ENCODE data around the gene NAGPA.
"Not testable (repeated sequence)": the region's sequence is repeated elsewhere in the genome, so short reads cannot be mapped to it uniquely, and the experiment has no call there.

Gene NAGPA, protein sequence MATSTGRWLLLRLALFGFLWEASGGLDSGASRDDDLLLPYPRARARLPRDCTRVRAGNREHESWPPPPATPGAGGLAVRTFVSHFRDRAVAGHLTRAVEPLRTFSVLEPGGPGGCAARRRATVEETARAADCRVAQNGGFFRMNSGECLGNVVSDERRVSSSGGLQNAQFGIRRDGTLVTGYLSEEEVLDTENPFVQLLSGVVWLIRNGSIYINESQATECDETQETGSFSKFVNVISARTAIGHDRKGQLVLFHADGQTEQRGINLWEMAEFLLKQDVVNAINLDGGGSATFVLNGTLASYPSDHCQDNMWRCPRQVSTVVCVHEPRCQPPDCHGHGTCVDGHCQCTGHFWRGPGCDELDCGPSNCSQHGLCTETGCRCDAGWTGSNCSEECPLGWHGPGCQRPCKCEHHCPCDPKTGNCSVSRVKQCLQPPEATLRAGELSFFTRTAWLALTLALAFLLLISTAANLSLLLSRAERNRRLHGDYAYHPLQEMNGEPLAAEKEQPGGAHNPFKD

GRCh38 chr16:5033256-5034166 lies at the start of gene NAGPA:
NAGPA (minus strand) TSS chr16:5033935; CDS start chr16:5033914, 21 bp downstream.
- DNase-seq (ENCODE audit: low read depth), result peak; percentile 74

DNA sequence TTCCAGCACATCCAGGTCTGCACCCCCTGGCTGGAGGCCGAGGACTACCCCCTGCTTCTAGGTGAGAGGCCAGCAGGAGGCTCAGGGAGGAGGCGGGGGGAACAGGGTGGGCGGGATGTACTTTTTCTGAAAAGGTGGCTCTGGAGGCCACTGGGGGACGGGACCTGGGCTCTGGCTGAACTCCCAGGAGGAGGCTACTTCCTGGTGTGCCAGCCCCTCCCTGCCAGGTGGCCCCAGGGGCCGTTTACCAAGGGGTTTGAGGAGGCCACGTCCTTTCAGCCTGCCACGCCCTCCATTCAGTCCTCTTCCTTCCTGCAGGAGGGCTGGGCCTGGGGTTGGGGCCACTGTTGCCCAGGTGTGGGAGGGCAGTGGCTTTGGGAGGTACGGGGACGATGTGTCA lies 47.3 kb upstream of the NAGPA start:
- DNase-seq (ENCODE audit: low read depth), result not testable (repeated sequence)

GRCh38 chr16:5080461-5080860 lies 46.7 kb upstream of the NAGPA start:
- DNase-seq (ENCODE audit: low read depth), result not testable (repeated sequence)

GRCh38 chr16:5078626-5079025 lies 44.9 kb upstream of the NAGPA start:
- no peak for DNase-seq (ENCODE audit: low read depth)

- DNase-seq (ENCODE audit: low read depth), result no peak
These were observed 43.6 kb upstream of the NAGPA start for GRCh38 chr16:5077304-5077703.

DNA sequence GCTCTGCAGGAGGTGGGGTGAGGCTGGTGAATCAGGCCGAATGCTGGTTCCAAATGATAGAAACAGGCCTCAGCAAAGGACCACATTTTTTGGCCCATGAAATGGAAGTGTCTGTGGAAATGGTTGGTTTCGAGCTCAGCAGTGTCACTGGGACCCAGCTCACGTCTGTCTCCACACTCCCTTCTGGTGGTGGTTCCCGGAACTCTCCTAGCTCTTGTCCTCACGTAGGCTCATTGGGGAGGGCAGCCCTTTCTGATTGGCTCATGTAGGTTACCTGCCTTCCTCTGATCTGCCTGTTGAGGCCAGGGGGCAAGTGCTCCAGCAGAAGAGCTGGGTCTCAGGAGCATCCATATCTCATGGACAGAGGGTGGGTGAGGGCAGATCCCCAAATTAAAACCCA lies 41.9 kb upstream of the NAGPA start:
- no peak for DNase-seq (ENCODE audit: low read depth)

DNA sequence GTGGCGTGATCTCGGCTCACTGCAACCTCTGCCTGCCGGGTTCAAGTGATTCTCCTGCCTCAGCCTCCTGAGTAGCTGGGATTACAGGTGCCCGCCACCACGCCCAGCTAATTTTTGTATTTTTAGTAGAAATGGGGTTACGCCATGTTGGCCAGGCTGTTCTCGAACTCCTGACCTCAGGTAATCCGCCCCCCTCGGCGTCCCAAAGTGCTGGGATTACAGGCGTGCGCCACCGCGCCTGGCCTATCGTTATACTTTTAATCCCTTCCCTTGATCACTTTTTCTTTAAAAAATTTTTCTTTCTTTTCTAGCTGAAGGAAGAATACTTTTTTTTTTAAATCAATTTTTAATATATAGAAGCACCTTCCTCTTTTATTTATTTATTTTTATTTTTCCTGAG lies 40.0 kb upstream of the NAGPA start:
- not testable (repeated sequence) for DNase-seq (ENCODE audit: low read depth)

DNA sequence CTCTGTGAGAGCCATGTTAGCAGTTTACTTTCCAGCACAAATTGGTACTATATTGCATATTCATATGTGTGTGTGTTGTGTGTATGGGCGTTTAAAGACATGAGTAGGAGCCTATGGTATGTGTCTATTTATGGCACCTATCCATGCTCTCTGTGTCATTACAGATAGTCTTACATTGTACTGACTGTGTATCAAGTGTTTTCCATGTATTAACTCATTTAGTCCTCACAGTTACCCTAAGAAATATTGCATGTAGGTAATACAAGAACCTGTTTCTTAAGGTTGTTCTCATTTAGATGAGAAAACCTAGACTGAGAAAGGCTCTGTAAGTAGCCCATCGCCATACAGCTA lies 39.5 kb upstream of the NAGPA start:
- DNase-seq (ENCODE audit: low read depth), result no peak

GRCh38 chr16:5072334-5073278 lies 38.9 kb upstream of the NAGPA start:
- DNase-seq (ENCODE audit: low read depth), result no peak

DNA sequence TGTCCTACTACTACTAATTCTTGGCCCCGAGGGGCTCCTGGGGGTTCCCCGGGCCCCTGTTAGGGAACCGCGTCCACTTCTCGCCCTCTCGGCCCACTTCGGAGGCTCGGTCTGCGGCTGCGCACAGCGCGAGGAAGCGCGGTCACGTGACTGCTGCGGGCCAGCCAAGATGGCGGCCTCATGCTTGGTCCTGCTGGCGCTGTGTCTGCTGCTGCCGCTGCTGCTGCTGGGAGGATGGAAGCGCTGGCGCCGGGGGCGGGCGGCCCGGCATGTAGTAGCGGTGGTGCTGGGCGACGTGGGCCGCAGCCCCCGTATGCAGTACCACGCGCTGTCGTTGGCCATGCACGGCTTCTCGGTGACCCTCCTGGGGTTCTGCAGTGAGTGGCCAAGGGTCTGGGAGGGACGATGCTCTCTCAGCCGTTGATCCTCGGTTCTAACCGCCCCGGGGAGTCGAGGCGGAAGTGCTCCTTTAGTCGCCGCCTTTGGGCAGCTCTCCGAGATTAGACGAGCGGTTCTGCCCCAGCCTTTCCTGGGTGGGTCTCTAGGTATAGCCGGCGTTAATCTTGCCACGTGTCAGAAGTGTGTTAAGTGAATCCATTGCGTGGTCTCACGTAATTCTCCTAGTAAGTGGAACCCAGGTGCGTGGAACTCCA lies 38.1 kb upstream of the NAGPA start, which contains the start of gene ALG1:
TSS of gene ALG1 (plus strand) at position 163 of the 653 bp plus-strand sequence. CDS start at position 170, 7 bp downstream.
- peak; percentile 85 for DNase-seq (ENCODE audit: low read depth)

DNA sequence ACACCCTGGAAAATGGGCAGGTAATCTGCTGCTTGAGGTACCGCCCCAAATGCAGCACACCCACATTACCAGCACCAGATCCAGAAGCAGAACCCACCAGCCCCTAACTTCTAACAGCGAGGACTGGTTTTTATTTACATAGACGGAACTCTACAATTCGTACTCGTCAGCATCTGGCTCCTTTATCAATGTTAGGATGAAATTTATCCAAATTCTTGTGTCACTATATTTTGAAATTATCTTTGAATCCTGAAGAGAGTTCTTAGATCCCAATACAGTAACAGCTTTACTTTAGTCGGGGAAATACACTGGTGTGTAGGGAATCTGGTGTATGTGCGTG lies 37.6 kb upstream of the NAGPA start:
- DNase-seq (ENCODE audit: low read depth), result no peak

- DNase-seq (ENCODE audit: low read depth), result no peak
These were observed 36.9 kb upstream of the NAGPA start for GRCh38 chr16:5070431-5071186.

DNA sequence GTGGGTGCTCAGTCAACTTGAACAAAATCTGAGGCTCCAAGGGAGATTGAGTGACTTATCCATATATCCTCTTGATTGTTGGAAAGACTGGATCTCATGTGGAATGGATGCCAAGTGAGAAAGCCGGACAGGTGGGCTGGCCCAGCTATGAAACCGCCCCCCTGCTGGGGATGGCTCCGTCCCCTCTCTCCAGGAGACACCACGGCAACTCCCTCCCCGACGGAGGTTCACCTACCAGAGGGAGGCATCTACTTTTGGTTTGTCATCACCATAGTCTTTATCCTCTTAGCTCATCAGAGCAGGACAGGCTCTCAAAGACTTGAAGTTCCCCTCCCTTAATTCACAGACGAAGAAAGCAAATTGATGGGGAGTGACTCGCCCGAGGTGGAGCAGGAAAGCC lies 36.1 kb upstream of the NAGPA start:
- no peak for DNase-seq (ENCODE audit: low read depth)

- no peak for DNase-seq (ENCODE audit: low read depth)
These were observed 35.3 kb upstream of the NAGPA start for GRCh38 chr16:5069048-5069447.

DNA sequence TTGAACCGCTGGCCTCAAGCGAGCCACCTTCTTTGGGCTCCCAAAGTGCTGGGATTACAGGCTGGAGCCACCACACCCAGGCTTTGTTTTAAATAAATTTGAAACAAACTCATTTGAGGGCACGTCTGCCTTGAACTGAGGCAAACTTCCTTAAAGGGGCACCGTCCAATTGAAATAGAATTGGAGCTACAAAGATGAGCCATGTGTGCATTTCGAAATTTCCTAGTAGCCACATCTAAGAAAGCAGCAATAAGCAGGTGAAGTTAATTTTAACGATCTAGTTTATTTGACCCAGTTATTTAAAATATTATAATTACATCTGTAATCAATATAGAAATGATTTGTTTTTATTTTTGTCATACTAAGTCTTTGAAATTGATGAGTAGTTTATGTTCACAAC lies 32.8 kb upstream of the NAGPA start:
- DNase-seq (ENCODE audit: low read depth), result no peak

GRCh38 chr16:5065813-5066212 lies 32.1 kb upstream of the NAGPA start, which contains the start of gene C16orf89:
C16orf89 (minus strand) TSS chr16:5065956; CDS start chr16:5065908, 48 bp downstream.
- DNase-seq (ENCODE audit: low read depth), result no peak

GRCh38 chr16:5065326-5065725 lies 31.6 kb upstream of the NAGPA start:
- no peak for DNase-seq (ENCODE audit: low read depth)

DNA sequence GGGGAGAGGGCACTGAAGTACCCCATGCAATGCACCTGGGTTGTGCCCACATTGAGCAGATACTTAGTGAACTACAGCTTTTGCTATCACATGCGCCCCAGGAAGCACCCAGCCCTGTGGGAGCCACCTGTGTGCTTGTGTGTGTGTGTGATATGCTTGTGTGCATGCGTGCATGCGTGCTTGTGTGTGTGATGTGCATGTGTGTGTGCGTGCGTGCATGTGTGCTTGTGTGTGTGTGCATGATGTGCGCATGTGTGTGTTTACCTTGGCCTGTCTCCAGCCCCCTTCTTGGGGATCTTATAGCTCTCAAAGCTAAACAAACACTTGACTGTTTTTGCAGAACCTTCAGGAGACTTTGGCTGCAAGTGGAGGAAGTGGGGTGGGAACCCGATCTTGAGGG lies 31.2 kb upstream of the NAGPA start:
- no peak for DNase-seq (ENCODE audit: low read depth)

- DNase-seq (ENCODE audit: low read depth), result no peak
These were observed 29.3 kb upstream of the NAGPA start for GRCh38 chr16:5062790-5063765.

All from stimulated activated CD4-positive, alpha-beta T cell treated with anti-CD3 and anti-CD28 coated beads, Interleukin-2, amount 100 ng/mL, for 4 hours (primary cell).